Dermis microvascular lymphatic vessel endothelial cell (primary cell): Measurements from ENCODE around the gene ADCYAP1. TPM values are rescaled to one million over a fixed set of nuclear protein-coding genes. Genes with fewer than 3 reads are reported as not detected.
"Not testable (repeated sequence)": the region's sequence is repeated elsewhere in the genome, so short reads cannot be mapped to it uniquely, and the experiment has no call there.

Experiments used
- DNase-seq, 2 donors: peaks; one replicate each; pipeline versions ENCODE4 v3.0.0 to v3.0.0-alpha.2; 2010; ENCODE audit warnings: low read depth in 2 of 2
- total RNA-seq: library from RNA; depleted of rRNA; stranded (reverse); fragments of >200 nt; gene quantifications from 2 replicates; pipeline ENCODE4 v1.2.1, GENCODE V29; 2014

The ADCYAP1 gene
- not detected in 2 replicates for total RNA-seq

GRCh38 chr18:904218-905090, at the start of gene ADCYAP1:
TSS of gene ADCYAP1 (plus strand) at chr18:904871. CDS start at chr18:905387, 516 bp downstream.
- no peak for DNase-seq

- no peak for DNase-seq
Observed at GRCh38 chr18:857986-858385, 46.7 kb upstream of the ADCYAP1 start.

GRCh38 chr18:864872-865273, 39.8 kb upstream of the ADCYAP1 start:
- peak; percentile 65 to 82 for DNase-seq

DNA sequence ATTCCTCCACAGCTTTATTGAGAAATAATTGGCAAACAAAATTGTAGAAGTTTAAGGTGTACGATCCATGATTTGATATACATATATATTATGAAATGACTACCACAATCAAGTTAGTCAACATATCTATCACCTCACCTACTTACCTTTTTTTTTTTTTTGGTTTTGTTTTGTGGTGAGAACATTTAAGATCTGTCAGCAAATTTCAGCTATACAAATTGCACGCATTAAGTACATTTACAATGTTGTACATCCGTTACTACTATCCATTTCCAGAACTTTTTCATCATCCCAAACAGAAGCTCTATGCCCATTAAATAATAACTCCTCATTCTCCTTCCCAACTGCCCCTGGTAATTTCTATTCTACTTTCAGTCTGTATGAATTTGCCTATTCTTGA, 37.4 kb upstream of the ADCYAP1 start:
- no peak for DNase-seq

DNA sequence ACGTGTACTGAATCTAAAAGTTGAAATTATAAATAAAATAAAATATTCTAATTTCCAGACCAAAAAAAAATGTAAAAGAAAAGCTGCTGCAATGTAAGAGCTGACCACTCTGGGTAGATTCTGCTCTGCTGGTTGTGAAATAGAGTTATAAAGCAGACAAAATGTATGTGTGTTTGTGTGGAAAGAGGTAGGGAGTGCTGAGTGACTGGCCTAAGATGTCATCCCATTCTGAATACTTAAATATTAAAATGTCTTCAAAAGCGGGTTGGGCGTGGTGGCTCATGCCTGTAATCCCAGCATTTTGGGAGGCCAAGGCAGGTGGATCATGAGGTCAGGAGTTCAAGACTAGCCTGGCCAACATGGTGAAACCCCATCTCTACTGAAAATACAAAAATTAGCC, 31.2 kb upstream of the ADCYAP1 start:
- not testable (repeated sequence) for DNase-seq

DNA sequence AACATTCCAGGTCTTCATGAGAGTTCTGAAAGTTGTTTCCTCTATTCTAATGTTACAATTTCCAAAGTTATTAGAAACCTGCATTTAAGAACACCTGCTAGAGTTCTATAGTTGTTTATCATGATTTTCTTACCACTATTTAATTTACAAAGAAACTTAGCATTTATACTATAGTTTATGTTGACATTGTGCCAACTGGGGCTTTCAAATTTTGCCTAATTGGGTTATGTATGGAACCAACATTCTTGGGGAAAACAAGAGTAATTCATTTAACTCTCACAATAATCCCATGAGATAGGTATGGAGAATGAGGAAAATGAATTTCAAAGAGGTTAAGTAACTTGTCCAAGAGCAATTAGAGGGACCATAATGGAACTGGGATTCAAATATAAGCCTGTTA, 28.8 kb upstream of the ADCYAP1 start:
- no peak for DNase-seq

GRCh38 chr18:877238-877637, 27.4 kb upstream of the ADCYAP1 start:
- no peak for DNase-seq

DNA sequence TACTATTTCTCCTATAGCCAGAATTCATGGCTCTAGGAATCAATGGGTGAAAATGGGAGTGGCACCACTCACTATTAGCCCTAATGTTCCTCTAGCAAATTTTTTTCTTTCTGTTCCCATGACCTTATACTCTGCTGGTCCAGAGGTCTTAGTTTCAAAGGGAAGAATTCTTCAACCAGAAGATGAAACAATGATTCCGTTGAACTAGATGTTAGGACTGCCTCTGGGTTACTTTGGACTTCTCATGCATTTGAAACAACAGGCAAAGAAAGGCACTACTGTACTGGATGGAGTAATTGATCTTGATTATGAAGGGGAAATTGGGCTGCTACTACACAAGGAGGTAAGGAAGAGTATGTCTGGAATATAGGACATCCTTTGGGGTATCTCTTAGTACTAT, 18.6 kb upstream of the ADCYAP1 start:
- no peak for DNase-seq

DNA sequence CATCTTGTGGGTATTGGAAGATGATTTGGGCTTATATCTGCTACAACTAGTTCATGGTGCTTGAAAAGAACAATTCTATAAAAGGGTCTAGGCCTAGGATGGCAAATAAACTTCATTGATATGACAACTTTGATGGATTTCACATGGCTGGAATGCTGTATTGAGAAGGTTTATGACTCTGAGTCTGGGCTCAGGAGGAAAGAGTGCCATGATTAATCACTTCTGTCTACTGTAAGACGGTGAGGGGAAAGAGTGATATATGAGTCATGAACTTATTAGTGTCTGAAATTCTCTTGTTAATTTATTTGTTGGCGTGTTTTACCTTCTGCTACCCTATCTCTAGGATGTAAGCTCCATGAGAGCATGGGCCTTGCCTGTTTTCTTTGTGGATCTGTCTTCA, 17.0 kb upstream of the ADCYAP1 start:
- no peak for DNase-seq

DNA sequence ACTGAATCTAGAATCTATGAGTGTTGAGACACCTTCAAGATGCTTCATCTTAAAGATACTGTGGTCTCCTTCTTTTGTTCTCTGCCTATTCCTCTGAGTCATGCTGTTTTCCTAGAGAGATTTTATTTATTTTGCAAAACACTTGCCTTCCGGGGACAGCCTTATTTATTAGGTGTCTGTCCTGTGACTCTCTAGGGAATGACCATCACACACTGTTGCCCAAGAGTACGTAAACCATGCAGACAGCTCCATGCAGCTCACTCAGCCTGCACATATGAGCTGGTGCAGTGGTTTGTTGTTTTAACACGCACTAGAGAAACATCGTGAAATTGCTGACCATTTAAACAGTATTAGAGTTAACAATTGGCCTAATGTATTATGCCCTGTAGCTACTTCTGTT, 12.4 kb upstream of the ADCYAP1 start:
- no peak for DNase-seq

- DNase-seq: no peak
Observed at GRCh38 chr18:896315-896714, 8.4 kb upstream of the ADCYAP1 start.

- no peak for DNase-seq
Observed at GRCh38 chr18:901761-902160, 2.9 kb upstream of the ADCYAP1 start.

GRCh38 chr18:902229-902628, 2.4 kb upstream of the ADCYAP1 start:
- no peak for DNase-seq

DNA sequence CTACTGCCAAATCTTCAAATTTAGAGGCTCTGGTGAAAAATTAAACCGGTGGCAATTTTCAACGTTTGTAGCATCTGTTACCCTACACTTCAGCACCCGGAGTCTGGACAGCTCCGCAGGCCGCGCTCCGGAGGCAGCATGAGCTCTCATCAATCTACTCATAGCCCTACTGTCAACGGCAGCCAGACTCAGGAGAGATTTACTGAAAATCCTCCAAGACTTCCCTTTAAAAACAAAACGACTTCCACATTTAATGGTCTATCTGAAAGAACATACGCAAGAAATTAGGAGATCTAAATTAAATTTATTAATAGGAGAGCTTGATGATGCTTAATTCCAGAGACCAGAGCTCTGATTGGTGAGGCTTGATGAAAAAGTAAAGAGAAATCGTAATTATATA, 970 bp upstream of the ADCYAP1 start:
- DNase-seq: peak; percentile 25 to 53

DNA sequence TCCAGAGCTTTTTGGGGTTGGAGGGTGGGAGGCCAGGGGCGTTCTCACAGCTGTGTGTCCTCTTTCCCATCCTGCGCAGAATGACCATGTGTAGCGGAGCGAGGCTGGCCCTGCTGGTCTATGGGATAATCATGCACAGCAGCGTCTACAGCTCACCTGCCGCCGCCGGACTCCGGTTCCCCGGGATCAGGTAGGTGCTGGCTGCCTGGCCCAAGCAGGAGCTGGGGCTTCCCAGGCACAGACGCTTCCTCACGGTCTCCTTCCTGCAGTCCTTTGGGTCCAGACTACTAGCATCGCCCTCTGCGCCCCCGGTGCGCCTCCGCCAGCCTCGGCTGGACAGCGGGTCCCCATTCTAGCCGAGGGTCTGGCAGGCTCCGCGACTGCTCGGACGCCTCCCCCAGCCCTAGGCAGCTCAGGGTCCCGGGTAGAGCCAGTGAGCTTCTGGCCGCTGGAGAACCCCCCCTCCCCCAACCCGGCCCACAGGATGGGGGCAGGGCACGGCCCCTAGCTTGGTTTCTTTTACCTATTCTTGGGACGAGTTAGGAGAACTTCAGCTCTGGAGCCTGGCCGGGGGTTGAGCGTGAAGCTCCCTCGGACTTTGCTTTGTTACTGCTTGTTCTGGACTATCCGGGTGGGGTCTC, 756 bp downstream of the ADCYAP1 start:
- no peak for DNase-seq

GRCh38 chr18:905948-906415, 1.3 kb downstream of the ADCYAP1 start:
- DNase-seq: no peak

- no peak for DNase-seq
Observed at GRCh38 chr18:906416-907114, 1.9 kb downstream of the ADCYAP1 start.

DNA sequence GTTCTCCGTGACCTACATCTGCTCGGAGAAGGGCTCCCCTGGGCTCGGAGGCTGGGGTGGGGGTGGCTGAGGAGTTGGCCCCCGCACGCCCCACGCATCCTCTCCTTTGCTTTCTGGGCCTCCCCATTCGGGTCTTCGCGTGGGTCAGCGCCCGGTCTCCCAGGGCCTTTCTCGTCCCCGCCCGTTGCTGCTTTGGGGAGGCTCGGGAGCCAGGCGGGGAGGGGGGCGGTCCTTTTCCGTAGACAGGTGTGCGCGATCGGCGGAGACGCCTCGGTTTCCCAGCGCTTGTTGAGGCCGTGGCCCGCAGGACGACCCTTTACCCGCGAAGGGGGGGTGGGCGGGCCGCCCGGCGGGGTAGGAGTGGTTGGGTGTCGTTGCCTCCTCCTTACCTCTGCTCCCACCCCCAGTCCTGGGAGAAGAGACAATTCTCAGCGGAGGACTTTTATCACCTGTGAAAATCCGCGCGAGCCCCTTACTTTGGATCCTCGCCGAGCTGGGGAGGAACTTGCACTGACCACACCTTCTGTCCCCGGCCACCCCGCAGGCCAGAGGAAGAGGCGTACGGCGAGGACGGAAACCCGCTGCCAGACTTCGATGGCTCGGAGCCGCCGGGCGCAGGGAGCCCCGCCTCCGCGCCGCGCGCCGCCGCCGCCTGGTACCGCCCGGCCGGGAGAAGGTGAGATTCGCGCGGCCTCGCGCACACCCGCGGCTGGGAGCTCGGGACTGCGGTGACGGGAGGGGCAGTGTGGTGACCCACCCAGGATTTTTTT, 2.6 kb downstream of the ADCYAP1 start:
- DNase-seq: no peak

DNA sequence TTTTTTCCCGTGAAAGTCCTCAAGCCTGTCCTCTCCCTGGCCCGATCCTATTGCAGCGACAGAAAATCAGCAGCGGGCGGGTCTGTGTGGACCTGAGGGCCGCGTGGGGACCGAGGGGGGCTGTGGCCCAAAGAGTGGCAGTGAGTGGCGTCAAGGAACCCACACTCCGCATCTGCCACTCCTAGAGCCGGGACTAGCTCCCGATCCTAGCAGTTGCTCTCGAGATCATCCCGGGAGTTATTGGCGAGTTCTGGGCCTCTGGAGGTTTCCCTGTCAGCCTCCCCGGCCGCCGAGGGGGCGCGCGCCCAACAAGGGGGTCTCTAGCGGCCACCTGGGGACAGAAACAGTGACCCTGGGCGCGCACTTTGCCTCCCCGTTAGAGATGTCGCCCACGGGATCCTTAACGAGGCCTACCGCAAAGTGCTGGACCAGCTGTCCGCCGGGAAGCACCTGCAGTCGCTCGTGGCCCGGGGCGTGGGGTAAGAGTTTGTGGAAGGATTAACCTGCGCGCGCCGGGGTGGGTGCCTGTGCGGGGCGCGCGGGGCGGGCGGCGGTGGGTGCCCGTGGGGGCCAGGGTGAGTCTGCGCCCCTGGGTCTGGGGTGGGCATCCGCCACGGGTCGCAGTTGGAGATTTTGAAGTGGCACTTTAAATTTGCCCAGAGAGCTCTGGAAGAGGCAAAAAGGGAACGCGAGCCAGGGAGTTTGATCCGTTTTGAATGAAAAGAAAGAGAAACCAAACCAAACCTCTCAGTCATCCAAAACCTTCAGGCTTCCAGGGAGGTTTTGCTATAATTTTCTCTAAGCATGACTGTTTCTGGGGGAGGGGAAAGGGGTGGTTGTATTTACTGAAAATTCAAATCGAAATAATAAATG, 3.5 kb downstream of the ADCYAP1 start:
- no peak for DNase-seq
